ENCODE measurements around the gene NT5C2. TPM values are rescaled to one million over a fixed set of nuclear protein-coding genes. Genes with fewer than 3 reads are reported as not detected.
"Not testable (repeated sequence)": the region's sequence is repeated elsewhere in the genome, so short reads cannot be mapped to it uniquely, and the experiment has no call there.

Gene NT5C2
- total RNA-seq, 2 donors from 2014 or later, result 49.1 to 58.0 TPM

DNA sequence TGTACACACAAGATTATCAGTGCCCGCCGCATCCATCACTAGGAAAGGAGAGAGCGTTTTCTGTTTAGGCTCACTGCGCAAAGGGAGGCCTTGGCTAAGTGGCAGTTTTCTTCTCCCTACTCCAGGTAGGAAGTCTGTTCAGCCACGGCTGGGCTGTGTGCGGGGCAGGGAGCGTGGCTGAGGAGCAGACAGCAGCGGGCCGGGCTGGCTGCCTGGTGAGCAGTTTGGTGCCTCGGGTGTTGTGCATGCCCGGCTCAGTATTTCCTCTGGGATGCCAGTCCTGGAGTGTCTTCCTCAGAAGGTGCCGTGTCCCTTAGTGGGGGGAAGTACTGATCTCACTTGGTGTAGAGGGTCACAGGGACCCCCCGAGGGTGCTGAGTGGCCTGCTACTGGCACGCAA lies 114.4 kb downstream of the NT5C2 start:
- no peaks in the 10 kb centered on the region for H3K9me3 ChIP-seq (ENCODE audit: control insufficient read depth, low read length, poor library complexity, severe bottlenecking)
- Mint-ChIP-seq H3K36me3 (ENCODE audit: low read depth) (peaks cover 5% of the 10 kb centered on the region), H3K27ac (no peak overlapping the region), H3K27me3 (no peaks in the 10 kb centered on the region), H3K4me1 (no peaks in the 10 kb centered on the region), H3K4me3 (no peak overlapping the region)
- no peak for DNase-seq
- no peak for ATAC-seq

DNA sequence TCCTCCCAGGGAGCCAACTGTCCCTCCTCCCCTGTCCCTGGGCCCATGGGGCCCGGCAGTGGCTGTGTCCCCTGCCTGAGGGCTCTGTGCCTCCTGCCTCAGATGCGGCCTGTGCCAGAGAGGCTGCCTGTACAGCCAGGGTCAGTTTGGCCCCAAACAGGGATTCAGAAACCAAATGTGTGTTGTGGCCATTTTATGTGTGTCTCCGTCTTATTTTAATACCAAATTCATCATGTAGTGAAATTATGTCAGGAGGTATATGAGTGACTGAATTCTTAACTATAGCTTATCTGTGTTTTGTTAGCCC lies 114.8 kb downstream of the NT5C2 start:
- H3K4me3 Mint-ChIP-seq, result no peak overlapping the region
- no peaks in the 10 kb centered on the region for H3K27me3 Mint-ChIP-seq
- H3K36me3 Mint-ChIP-seq (ENCODE audit: low read depth), result peaks cover 5% of the 10 kb centered on the region
- no peak for ATAC-seq
- DNase-seq, result no peak
- H3K4me1 Mint-ChIP-seq, result no peaks in the 10 kb centered on the region
- no peaks in the 10 kb centered on the region for H3K9me3 ChIP-seq (ENCODE audit: control insufficient read depth, low read length, poor library complexity, severe bottlenecking)
- no peak overlapping the region for H3K27ac Mint-ChIP-seq

DNA sequence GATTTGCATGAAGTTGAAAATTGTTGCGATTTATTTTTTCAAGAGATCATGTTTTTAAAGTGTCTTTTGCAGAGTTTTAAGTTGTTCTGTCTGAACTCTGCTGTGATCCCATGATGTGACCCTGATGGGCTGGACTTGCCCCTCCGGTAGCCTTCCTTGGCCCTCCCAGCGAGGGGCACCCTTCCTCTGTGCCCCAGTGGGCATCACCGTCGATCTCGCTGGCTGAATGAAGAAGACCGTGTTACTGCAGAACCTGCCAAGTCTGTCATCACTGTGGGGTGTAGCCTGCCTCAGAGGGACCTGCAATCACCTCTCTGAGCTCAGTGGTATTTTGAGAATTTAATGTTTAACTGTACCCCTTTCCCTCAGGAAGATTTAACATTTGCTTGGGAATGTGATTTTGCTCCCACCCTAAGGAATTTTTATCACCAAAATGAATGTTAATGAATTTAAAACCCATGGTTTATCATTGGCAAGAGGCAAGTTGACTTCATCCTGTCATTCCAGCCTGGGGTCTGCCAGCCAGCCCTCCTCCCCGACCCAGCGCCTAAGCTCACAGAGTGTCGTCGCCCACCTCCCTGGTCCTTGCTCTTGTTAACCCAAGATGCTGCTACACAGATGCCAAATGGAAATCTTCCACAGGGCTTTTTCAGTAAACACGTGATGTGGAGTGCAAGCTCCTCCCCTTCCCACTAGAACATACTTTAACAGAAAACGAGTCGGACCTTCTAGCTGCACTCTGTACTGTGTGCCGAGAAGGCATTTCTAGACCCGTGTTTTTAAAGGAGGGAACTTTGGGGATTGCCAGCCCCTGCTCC lies 115.4 kb downstream of the NT5C2 start:
- DNase-seq (no peak), ATAC-seq (no peak)
- no peak overlapping the region for H3K4me3 Mint-ChIP-seq
- no peak overlapping the region for H3K27ac Mint-ChIP-seq
- no peaks in the 10 kb centered on the region for H3K4me1 Mint-ChIP-seq
- peaks cover 5% of the 10 kb centered on the region for H3K36me3 Mint-ChIP-seq (ENCODE audit: low read depth)
- no peaks in the 10 kb centered on the region for H3K27me3 Mint-ChIP-seq
- no peaks in the 10 kb centered on the region for H3K9me3 ChIP-seq (ENCODE audit: control insufficient read depth, low read length, poor library complexity, severe bottlenecking)

DNA sequence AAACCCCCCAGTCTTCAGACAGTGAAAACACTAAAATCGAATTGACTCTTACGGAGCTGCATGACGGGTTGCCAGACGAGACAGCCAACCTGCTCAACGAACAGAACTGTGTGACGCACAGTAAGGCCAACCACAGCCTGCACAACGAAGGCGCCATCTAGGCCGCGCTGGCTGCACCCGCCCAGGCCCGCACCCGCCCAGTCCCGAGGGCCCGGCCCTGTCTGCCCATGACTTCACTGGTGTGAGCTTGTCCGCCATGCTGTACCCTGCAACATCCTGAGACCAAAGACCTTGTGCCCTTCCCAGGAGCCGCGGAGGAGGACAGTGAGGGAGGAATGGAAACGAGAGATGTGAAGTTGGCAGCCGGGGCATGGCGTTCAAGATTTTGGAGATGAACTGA lies 116.1 kb downstream of the NT5C2 start:
- DNase-seq, result no peak
- no peaks in the 10 kb centered on the region for H3K9me3 ChIP-seq (ENCODE audit: control insufficient read depth, low read length, poor library complexity, severe bottlenecking)
- no peak for ATAC-seq
- Mint-ChIP-seq H3K27ac (no peak overlapping the region), H3K4me3 (no peak overlapping the region), H3K36me3 (ENCODE audit: low read depth) (peaks cover 5% of the 10 kb centered on the region), H3K4me1 (no peaks in the 10 kb centered on the region), H3K27me3 (no peaks in the 10 kb centered on the region)

DNA sequence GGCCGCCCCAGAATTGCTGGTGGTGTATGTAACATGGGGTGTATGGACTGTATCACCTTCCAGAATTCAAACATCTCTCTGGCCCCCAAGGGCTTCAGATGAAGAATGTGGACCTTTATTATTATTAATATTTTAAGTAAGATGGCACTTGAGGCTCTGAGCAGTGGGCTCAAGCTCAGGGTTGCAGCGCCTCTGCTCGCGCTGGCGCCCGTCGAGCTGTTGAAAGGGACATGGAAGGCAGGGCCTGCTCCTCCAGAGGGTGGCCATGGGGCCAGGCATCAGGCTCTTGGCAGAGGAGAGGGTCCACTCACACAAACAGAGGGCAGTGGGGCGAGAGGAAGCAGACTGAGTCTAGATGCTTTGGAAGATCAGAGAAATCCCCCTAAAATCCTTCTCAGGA lies 120.2 kb downstream of the NT5C2 start:
- Mint-ChIP-seq H3K4me3 (no peak overlapping the region), H3K27ac (no peak overlapping the region), H3K36me3 (ENCODE audit: low read depth) (peaks cover 5% of the 10 kb centered on the region), H3K27me3 (no peaks in the 10 kb centered on the region), H3K4me1 (peaks cover 24% of the 10 kb centered on the region)
- no peaks in the 10 kb centered on the region for H3K9me3 ChIP-seq (ENCODE audit: control insufficient read depth, low read length, poor library complexity, severe bottlenecking)
- no peak for ATAC-seq
- no peak for DNase-seq

DNA sequence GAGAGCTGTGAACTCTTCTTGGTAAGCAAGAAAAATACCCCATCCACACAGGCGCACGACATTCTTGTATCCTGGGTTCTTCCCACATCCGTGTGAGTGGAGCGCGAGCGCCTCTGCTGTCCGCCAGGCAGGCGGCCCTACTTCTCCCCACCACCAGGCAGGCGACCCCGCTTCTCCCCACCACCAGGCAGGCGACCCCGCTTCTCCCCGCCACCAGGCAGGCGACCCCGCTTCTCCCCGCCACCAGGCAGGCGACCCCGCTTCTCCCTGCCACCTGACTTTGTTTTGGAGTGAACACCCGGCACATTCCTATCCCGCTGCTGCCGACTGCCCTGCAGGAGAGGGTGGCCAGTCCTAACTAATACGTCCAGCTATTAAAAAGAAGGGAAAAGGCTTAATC lies 120.8 kb downstream of the NT5C2 start:
- H3K27ac Mint-ChIP-seq, result no peak overlapping the region
- DNase-seq (no peak), ATAC-seq (no peak)
- H3K4me1 Mint-ChIP-seq, result peaks cover 27% of the 10 kb centered on the region
- no peaks in the 10 kb centered on the region for H3K9me3 ChIP-seq (ENCODE audit: control insufficient read depth, low read length, poor library complexity, severe bottlenecking)
- peaks cover 5% of the 10 kb centered on the region for H3K36me3 Mint-ChIP-seq (ENCODE audit: low read depth)
- H3K27me3 Mint-ChIP-seq, result no peaks in the 10 kb centered on the region
- H3K4me3 Mint-ChIP-seq, result no peak overlapping the region

DNA sequence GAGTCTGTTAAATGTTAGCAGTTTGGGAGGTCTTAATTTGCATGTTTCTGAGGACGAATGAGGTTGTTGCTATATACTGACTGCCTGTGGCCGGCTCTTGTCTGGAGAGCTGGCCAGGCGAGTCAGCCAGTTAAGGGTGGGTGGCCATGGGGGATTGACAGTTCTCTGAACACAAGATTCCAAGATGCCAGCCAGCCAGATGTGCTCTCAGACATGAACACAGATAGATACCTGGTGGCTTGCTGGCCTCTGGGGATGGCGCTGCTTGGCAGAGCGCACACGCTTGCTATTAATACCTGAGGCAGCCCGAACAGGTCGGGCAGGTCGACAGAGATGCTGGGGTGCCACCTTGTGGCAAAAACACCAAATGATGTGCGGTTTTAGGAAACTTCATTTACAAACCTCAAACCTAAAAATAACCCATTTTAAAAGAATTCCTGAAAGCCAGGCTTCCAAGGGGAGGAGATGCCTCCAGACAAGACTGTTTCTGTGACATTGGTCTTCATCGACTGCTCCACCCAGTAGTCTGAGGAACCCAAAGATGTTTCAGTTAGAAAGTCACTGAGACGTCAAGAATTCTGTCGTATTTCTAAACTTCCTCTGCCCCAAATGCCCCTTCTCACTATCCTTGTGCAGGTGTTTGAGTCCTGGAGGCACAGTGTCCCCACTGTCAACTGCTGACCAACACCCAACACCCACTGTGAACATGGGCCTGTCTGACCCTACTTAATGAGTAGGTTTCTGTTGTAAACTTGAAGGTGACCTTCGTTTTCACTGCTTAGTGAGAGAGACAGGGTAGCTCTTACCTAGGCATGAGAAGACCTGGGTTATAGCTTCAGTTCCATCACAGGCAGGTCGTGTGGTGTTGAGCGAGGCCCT lies 123.4 kb downstream of the NT5C2 start:
- ATAC-seq (peak; percentile 89), DNase-seq (peak; percentile 33 to 65 (median 47))
- Mint-ChIP-seq H3K4me1 (peaks cover 31% of the 10 kb centered on the region), H3K27ac (peak overlapping the region; percentile 79), H3K4me3 (no peak overlapping the region), H3K36me3 (ENCODE audit: low read depth) (peaks cover 6% of the 10 kb centered on the region), H3K27me3 (no peaks in the 10 kb centered on the region)
- H3K9me3 ChIP-seq (ENCODE audit: control insufficient read depth, low read length, poor library complexity, severe bottlenecking), result no peaks in the 10 kb centered on the region

DNA sequence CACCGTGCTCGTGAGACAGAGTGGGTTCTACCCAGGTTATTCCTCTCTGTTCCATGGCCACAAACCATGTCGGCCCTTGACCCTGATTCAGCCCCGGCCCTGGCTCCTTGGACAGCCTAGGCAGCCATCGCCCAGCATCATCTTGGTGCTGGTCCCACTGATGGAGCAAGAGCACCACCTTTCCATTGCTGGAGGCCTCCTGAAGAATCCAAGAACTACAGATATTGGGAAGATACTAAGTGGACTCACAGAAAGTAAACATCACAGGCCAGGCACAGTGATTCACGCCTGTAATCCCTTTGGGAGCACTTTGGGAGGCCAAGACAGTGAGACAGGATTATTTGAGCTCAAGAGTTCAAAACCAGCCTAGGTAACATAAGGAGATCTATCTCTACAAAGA lies 125.1 kb downstream of the NT5C2 start:
- DNase-seq (no peak), ATAC-seq (no peak)
- peaks cover 31% of the 10 kb centered on the region for H3K4me1 Mint-ChIP-seq
- no peak overlapping the region for H3K27ac Mint-ChIP-seq
- H3K36me3 Mint-ChIP-seq (ENCODE audit: low read depth), result peaks cover 6% of the 10 kb centered on the region
- no peak overlapping the region for H3K4me3 Mint-ChIP-seq
- H3K9me3 ChIP-seq (ENCODE audit: control insufficient read depth, low read length, poor library complexity, severe bottlenecking), result no peaks in the 10 kb centered on the region
- no peaks in the 10 kb centered on the region for H3K27me3 Mint-ChIP-seq

DNA sequence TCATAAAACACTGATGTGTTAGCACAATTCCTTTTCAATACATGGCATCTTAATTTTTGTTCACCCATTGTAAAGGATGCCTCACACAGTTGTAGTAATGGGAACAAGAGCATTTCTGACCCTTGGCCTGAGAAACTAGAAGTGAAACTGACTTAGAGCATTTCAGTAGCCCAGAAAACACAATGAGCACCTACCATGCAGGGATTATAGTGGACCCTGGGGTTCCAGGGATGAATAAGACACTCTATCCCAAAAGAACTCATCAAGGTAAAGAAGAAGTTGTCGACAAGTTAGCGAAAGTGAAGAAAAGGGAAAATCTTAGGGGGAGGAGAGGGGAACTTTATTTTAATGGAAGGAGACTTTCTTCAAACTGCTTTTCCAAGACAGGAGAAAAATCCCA lies 125.6 kb downstream of the NT5C2 start:
- H3K4me1 Mint-ChIP-seq, result peaks cover 31% of the 10 kb centered on the region
- H3K36me3 Mint-ChIP-seq (ENCODE audit: low read depth), result peaks cover 6% of the 10 kb centered on the region
- H3K27me3 Mint-ChIP-seq, result no peaks in the 10 kb centered on the region
- H3K27ac Mint-ChIP-seq, result no peak overlapping the region
- H3K9me3 ChIP-seq (ENCODE audit: control insufficient read depth, low read length, poor library complexity, severe bottlenecking), result no peaks in the 10 kb centered on the region
- ATAC-seq (no peak), DNase-seq (no peak)
- no peak overlapping the region for H3K4me3 Mint-ChIP-seq

DNA sequence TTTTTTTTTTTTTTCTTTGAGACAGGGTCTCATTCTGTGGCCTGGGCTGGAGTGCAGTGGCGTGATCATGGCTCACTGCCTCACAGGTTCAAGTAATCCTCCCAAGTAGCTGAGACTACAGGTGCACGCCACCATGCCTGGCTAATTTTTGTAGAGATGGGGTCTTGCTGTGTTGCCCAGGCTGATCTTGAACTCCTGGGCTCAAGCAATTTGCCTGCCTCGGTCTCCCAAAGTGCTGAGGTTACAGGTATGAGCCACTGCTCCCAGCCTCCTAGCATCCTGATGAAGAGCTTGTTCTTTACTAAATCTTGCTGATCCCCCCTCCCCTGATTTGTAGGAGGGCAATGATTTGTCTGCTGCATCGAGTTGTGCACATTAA lies 126.0 kb downstream of the NT5C2 start:
- H3K27ac Mint-ChIP-seq; H3K4me3 Mint-ChIP-seq; H3K36me3 Mint-ChIP-seq (ENCODE audit: low read depth); DNase-seq; ATAC-seq; H3K27me3 Mint-ChIP-seq; H3K9me3 ChIP-seq (ENCODE audit: control insufficient read depth, low read length, poor library complexity, severe bottlenecking): not testable (repeated sequence)
- H3K4me1 Mint-ChIP-seq, result peaks cover 31% of the 10 kb centered on the region

DNA sequence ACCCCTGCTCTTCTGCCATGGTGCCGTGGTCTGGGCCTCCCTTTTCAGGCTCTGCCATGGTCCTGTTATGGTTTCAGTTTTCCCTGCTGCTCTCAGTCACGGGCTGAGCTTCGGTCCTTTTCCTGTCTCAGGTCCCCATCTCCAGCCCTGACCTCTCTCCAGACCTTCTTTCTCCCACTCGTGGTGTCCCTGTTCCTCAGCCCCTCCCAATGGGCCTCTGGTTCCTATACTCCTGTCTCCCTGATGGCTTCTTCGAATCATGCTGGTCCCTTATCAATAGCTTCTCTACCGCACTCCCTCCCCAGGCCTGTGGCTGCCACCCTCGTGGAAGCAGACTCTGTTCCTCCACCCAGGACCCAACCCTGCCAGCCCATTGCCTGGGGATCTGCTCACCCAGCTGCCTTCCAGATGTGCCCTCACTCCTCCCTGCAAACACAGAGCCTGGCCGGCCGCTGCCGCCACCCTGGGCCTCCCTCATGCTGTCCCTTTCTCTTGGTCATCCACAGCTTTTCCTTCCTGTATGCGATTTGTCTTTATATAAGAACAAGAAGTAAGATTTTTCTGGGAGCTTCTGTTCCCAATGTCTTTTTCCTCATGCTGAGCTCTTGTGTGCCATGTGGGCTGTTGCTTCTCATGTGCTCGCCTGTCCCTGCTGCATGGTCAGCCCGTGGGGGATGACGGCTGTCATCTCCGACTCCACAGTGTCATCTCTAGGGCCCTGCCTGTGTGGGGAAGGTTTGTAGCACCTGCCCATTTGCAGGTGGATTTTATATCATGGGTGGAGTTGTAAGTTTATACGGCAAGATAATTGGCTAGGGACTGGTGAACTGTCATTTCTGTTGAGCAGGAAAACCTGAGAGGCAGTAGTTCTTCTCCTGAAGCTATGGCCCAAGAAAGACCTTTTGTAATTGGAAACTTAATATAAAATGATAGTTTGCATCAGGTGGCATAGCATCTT lies 126.7 kb downstream of the NT5C2 start:
- no peak overlapping the region for H3K4me3 Mint-ChIP-seq
- no peaks in the 10 kb centered on the region for H3K27me3 Mint-ChIP-seq
- H3K27ac Mint-ChIP-seq, result no peak overlapping the region
- DNase-seq, result no peak
- H3K4me1 Mint-ChIP-seq, result peaks cover 28% of the 10 kb centered on the region
- peaks cover 6% of the 10 kb centered on the region for H3K36me3 Mint-ChIP-seq (ENCODE audit: low read depth)
- no peak for ATAC-seq
- H3K9me3 ChIP-seq (ENCODE audit: control insufficient read depth, low read length, poor library complexity, severe bottlenecking), result no peaks in the 10 kb centered on the region

DNA sequence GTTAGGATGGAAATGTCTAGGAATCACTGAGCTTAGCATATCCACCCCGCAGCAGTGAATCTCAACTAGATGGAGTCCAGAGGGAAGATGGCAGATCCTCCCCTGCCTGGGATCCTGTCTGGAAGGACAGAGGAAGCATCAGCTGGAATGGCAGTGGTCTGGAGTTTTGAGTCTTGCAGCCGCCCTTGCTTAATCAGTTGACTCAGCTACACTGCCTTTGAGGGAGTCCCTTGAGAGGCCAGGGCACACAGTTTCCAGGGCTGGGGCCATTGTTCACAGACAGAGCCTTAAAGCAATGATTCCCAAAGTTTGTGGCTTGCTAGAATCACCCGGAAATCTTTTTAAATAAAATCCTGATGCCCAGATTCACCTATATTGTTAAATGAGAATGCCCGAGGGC lies 128.1 kb downstream of the NT5C2 start:
- Mint-ChIP-seq H3K36me3 (ENCODE audit: low read depth) (peaks cover 6% of the 10 kb centered on the region), H3K27me3 (no peaks in the 10 kb centered on the region), H3K4me3 (no peak overlapping the region), H3K4me1 (peaks cover 19% of the 10 kb centered on the region), H3K27ac (no peak overlapping the region)
- H3K9me3 ChIP-seq (ENCODE audit: control insufficient read depth, low read length, poor library complexity, severe bottlenecking), result no peaks in the 10 kb centered on the region
- DNase-seq (no peak), ATAC-seq (no peak)
